Head of caudate nucleus (tissue), 42 donors: ENCODE data around the gene BRMS1.
A peak's percentile ranks its signal among the peaks of the same experiment; 100 is the strongest.
"Not testable (repeated sequence)": the region's sequence is repeated elsewhere in the genome, so short reads cannot be mapped to it uniquely, and the experiment has no call there.

Source experiments
- DNase-seq, 42 donors: peaks; one replicate each; pipeline versions ENCODE4 v3.0.0 to v3.0.0-alpha.2; 2020 to 2021; ENCODE audit warnings: mixed read lengths in 7 of 42
- intact Hi-C: fragments of 100-400 bp; cut with DNase I; formaldehyde crosslinking; loops from one replicate; pipeline ENCODE4 v1.15.0; 2022

BRMS1 gene

GRCh38 chr11:66328302-66329144 lies 16.4 kb downstream of the BRMS1 start:
- DNase-seq, result peak; percentile 54 to 93 (median 81)
- intact Hi-C loops, result no loop called here

DNA sequence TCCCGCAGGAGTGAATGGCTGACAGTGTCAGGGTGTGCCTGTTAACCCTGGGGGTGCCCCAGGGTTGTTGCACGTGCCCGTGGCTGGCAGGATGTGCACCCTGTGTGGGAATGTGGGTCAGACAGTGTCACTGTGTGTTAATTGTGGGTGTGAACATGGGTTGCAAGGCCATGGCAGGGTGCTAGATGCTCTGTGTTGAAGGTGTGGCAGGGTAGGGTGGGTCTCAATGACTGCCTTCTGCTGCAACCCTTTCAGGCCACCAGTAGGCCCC lies 16.9 kb downstream of the BRMS1 start:
- intact Hi-C loops, result no loop called here
- no peak for DNase-seq

DNA sequence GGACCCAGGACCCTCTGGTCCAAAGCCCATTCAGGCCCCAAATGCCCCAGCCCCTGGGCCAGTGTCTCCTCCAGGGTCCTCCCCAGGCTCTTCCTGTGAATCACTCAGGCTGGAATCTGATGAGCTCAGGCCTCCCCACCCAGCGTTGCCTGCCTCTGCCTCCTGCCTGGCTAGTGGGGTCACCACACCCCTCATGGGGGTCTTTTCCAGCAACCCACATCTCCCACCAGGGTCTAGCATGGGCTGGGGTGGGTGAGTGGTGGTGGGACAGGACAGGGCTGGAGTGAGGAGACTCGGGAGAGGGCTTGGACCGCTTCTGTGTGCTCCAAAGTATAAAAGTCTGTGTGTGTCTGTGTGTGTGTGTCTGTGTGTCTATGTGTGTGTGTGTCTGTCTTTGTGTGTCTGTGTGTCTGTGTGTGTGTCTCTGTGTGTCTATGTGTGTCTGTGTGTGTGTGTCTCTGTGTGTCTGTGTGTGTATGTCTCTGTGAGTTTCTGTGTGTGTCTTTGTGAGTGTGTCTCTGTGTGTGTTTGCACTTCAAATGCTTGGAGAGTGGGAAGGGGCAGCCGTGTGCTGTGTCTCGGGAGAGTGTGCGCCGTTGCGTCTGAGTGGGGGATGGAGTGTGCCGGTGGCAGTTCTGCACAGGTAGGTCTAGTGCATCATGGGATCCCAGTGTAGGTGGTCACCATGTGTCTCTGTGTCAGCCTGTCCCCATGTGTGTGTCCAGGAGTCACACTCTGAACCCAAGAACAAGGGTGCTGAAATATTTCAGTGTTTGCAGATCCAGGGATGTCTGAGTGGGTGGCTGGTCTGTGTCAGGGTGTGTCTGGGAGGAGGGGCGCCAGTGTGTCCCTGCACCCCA lies 17.5 kb downstream of the BRMS1 start:
- intact Hi-C loops, result no loop called here
- DNase-seq, result no peak

- DNase-seq, result no peak
- intact Hi-C loops, result no loop called here
These were observed 18.4 kb downstream of the BRMS1 start for GRCh38 chr11:66326261-66327111.

DNA sequence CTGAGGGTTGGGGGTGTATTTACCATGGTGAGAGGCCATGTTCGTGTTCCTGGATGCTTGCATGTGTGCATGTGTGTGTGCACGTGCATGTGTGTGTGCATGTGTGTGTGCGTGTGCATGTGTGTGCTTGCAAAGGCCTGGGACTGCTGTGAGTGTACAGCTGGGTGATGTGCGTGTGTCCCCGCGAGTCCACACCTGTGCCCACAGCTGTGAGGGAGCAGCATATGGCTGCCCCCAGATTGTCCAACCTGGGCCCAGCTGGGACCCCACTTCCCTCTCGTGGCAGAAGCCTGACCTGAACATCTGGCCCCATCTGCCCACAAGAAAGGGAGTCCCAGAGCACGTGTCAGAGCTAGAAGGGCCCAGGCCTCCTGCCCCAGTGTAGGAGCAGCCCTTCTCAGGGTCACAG lies 19.6 kb downstream of the BRMS1 start:
- DNase-seq, result no peak
- intact Hi-C loops, result no loop called here

DNA sequence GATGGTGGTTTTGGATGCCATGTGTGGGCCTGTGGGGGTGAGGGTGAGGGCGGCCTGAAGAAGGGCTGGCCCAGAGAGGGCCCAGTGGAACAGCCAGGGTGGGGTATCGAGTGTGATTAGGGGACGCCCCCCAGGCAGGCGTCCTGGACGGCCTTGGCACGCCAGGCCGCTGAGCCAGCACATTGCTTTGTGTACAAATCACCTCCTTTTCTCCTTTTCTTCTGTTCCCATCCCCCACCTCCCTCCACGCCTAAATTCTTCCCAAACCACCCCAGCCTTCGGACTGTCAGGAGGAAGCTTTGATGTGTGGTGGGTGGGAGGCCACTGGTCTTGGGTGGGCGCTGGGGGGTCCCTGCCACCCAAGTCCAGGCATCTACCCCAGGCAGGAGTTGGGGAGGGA lies 20.2 kb downstream of the BRMS1 start:
- intact Hi-C loops, result no loop called here
- DNase-seq, result no peak

GRCh38 chr11:66323684-66324083 lies 21.2 kb downstream of the BRMS1 start:
- intact Hi-C loops, result no loop called here

GRCh38 chr11:66322732-66323427 lies 22.0 kb downstream of the BRMS1 start:
- no peak for DNase-seq
- intact Hi-C loops, result no loop called here

More at GRCh38 chr11:66323684-66324083, 21.2 kb downstream of the BRMS1 start:
- no peak for DNase-seq

DNA sequence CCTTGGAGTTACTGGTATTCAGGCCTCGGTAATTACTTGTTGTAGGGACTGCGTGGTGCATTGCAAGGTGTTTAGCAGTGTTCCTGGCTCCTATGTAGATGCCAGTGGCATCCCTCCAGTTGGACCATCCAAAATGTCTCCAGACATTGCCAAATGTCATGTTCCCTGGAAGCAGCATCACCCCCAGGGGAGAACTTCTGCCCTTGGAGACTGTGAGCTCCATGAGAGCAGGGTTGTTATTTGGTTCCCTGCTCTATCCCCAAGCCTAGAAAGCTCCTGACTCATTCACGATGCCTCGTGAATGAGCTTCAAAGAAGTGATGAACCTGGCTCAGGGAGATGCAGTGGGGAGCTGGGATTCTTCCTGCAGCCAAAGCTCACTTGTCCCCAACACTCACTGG lies 23.3 kb downstream of the BRMS1 start:
- intact Hi-C loops, result no loop called here
- no peak for DNase-seq

DNA sequence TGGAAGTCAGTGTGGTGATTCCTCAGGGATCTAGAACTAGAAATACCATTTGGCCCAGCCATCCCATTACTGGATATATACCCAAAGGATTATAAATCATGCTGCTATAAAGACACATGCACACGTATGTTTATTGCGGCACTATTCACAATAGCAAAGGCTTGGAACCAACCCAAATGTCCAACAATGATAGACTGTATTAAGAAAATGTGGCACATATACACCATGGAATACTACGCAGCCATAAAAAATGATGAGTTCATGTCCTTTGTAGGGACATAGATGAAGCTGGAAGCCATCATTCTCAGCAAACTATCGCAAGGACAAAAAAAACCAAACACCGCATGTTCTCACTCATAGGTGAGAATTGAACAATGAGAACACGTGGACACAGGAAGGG lies 24.2 kb downstream of the BRMS1 start:
- intact Hi-C loops, result not testable (repeated sequence)

DNA sequence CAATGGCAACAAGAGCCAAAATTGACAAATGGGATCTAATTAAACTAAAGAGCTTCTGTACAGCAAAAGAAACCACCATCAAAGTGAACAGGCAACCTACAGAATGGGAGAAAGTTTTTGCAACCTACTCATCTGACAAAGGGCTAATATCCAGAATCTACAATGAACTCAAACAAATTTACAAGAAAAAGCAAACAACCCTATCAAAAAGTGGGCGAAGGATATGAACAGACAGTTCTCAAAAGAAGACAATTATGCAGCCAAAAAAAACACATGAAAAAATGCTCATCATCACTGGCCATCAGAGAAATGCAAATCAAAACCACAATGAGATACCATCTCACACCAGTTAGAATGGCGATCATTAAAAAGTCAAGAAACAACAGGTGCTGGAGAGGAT lies 24.6 kb downstream of the BRMS1 start:
- intact Hi-C loops, DNase-seq: not testable (repeated sequence)

More for the DNA sequence above, 24.2 kb downstream of the BRMS1 start:
- DNase-seq, result not testable (repeated sequence)

- DNase-seq, result no peak
- intact Hi-C loops, result no loop called here
These were observed 26.3 kb downstream of the BRMS1 start for GRCh38 chr11:66318600-66318970.

GRCh38 chr11:66317723-66318599 lies 26.9 kb downstream of the BRMS1 start:
- intact Hi-C loops, result no loop called here
- peak in 21 of 42 donors; percentile 23 to 74 (median 49) for DNase-seq

- intact Hi-C loops, result no loop called here
These were observed 27.6 kb downstream of the BRMS1 start for GRCh38 chr11:66317322-66317722.

GRCh38 chr11:66316849-66317251 lies 28.1 kb downstream of the BRMS1 start, which contains the start of gene CD248:
Gene CD248 (minus strand): TSS chr11:66317044. CDS start chr11:66317027, 17 bp downstream.
- peak in 2 of 42 donors; percentile 28 to 45 for DNase-seq

More at GRCh38 chr11:66317322-66317722, 27.6 kb downstream of the BRMS1 start:
- no peak for DNase-seq

GRCh38 chr11:66315921-66316811 lies 28.7 kb downstream of the BRMS1 start:
- intact Hi-C loops, result no loop called here

More at GRCh38 chr11:66316849-66317251, 28.1 kb downstream of the BRMS1 start, which contains the start of gene CD248:
- intact Hi-C loops, result no loop called here

GRCh38 chr11:66315498-66315885 lies 29.4 kb downstream of the BRMS1 start:
- intact Hi-C loops, result no loop called here
- DNase-seq, result no peak

More at GRCh38 chr11:66315921-66316811, 28.7 kb downstream of the BRMS1 start:
- no peak for DNase-seq
